IPS DF 4.7 (cell line): ENCODE data around the gene RPL36AL.

Experiments used
- DNase-seq: peaks from one replicate; pipeline ENCODE4 v3.0.0-alpha.2; 2013; ENCODE audit warnings: low spot score; ENCODE audit errors: extremely low read depth

Gene RPL36AL

GRCh38 chr14:49581209-49582112 lies 39.0 kb downstream of the RPL36AL start:
- no peak for DNase-seq

GRCh38 chr14:49579841-49580240 lies 40.6 kb downstream of the RPL36AL start:
- DNase-seq = no peak

GRCh38 chr14:49578141-49578540 lies 42.3 kb downstream of the RPL36AL start:
- DNase-seq = no peak

GRCh38 chr14:49574038-49574437 lies 46.4 kb downstream of the RPL36AL start:
- DNase-seq = no peak

- DNase-seq = no peak
These were observed 51.1 kb downstream of the RPL36AL start for GRCh38 chr14:49569281-49569680.
